Measurements from ENCODE around the gene SARDH. TPM values are rescaled to one million over a fixed set of nuclear protein-coding genes. Genes with fewer than 3 reads are reported as not detected.

SARDH gene
- total RNA-seq, 4 donors from 2014 or later: 0.39 to 2.9 (median 0.59) TPM

DNA sequence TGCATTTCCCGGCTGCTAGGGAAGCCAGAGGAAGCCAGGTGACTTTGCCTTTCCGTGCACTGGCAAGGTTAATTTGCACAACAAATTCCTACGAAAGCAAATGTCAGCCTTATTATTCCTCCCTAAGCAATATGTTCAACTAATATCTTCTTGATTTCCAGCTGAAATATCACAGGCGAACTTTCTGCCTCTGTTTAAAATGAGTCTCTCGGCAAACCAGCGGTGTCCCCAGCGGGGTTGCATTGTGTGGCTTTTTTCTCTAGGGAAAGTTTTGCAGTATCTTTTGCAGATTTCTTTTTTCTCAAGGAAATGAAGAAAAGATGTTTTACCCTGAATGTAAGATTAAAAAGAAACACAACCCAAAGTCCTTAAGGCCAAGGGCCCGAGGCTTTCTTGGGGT, 100.1 kb downstream of the SARDH start:
- in situ Hi-C loops (cut with MboI; ENCODE audit: low sequenced_read_pairs in 4 of 4) (no loop called here), intact Hi-C loops (cut with DNase I; ENCODE audit: low total_unique reads) (no loop called here)
- no peaks in the 10 kb centered on the region for H3K36me3 ChIP-seq
- TF ChIP-seq, protein P1, sequence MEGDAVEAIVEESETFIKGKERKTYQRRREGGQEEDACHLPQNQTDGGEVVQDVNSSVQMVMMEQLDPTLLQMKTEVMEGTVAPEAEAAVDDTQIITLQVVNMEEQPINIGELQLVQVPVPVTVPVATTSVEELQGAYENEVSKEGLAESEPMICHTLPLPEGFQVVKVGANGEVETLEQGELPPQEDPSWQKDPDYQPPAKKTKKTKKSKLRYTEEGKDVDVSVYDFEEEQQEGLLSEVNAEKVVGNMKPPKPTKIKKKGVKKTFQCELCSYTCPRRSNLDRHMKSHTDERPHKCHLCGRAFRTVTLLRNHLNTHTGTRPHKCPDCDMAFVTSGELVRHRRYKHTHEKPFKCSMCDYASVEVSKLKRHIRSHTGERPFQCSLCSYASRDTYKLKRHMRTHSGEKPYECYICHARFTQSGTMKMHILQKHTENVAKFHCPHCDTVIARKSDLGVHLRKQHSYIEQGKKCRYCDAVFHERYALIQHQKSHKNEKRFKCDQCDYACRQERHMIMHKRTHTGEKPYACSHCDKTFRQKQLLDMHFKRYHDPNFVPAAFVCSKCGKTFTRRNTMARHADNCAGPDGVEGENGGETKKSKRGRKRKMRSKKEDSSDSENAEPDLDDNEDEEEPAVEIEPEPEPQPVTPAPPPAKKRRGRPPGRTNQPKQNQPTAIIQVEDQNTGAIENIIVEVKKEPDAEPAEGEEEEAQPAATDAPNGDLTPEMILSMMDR (IDR thresholded peaks at IDR 0.05 in 4 of 5, conservative IDR thresholded peaks at IDR 0.05 in 1 of 5): no peak
- no peak for TF ChIP-seq POLR2A (IDR thresholded peaks at IDR 0.05)
- no peaks in the 10 kb centered on the region for H3K9me3 ChIP-seq
- DNase-seq (no peak), ATAC-seq (no peak)
- no peak overlapping the region for H3K4me3 ChIP-seq
- no peak overlapping the region for H3K27ac ChIP-seq
- H3K4me1 ChIP-seq: no peaks in the 10 kb centered on the region
- peaks cover 4 to 10% (median 7%) of the 10 kb centered on the region in 3 donors for H3K27me3 ChIP-seq

DNA sequence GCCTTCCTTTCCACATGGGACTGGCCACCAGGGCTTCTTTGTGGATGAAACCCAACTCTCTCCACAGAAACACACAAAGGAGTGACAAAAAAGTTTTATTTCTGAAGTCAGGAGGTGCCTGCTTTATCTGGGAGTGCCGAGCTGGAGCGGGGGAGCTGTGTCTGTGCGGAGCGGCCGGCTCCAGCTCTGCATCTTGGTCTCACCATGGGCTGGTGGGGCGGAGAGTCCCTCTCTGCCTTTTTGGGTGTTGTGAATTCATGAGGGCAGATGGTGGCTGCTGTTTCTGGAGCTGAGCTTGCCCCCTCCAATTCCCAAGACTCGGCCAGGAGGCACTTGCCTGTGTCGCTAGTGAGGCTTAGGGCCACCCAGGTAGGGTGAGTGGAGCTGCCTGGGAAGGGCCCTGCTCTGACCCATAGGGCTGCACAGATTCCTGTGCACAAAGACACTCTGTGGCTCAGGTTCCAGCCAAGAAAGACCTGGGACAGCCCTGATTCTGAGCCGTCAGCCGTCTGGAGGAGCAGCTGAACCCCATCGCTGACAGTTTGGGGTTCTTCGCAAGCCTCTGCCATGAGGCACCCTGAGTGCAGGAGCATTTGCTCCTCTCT, 100.6 kb downstream of the SARDH start:
- Histone ChIP-seq H3K4me1 (no peaks in the 10 kb centered on the region), H3K27ac (no peak overlapping the region), H3K4me3 (no peak overlapping the region), H3K36me3 (no peaks in the 10 kb centered on the region), H3K9me3 (no peaks in the 10 kb centered on the region), H3K27me3 (peaks cover 4 to 10% (median 7%) of the 10 kb centered on the region in 3 donors)
- in situ Hi-C loops (cut with MboI; ENCODE audit: low sequenced_read_pairs in 4 of 4): no loop called here
- intact Hi-C loops (cut with DNase I; ENCODE audit: low total_unique reads): no loop called here
- no peak for TF ChIP-seq POLR2A (IDR thresholded peaks at IDR 0.05)
- TF ChIP-seq, protein P1 (IDR thresholded peaks at IDR 0.05 in 4 of 5, conservative IDR thresholded peaks at IDR 0.05 in 1 of 5): no peak
- DNase-seq (no peak), ATAC-seq (no peak)

DNA sequence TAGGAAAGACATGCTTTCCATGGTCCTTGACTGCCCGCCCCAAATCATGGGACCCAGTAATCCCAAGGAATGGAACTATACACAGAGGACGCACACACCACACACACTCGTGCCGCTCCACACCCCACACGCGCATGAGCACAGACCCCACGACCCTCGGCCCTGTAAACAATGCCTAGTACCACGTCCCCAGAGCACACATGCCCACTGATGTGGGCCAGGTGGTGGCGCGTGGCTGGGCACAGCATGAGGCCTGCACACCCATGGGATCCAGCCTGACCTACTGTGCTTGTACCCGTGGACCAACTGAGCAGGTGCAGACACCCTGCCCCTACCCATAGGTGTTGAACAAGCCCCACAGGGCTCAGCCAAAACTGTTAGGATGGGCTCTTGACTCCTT, 101.2 kb downstream of the SARDH start:
- in situ Hi-C loops (cut with MboI; ENCODE audit: low sequenced_read_pairs in 4 of 4) (no loop called here), intact Hi-C loops (cut with DNase I; ENCODE audit: low total_unique reads) (no loop called here)
- DNase-seq (no peak), ATAC-seq (no peak)
- no peaks in the 10 kb centered on the region for H3K36me3 ChIP-seq
- TF ChIP-seq POLR2A (IDR thresholded peaks at IDR 0.05): no peak
- TF ChIP-seq, protein P1 (IDR thresholded peaks at IDR 0.05 in 4 of 5, conservative IDR thresholded peaks at IDR 0.05 in 1 of 5): no peak
- no peak overlapping the region for H3K4me3 ChIP-seq
- no peak overlapping the region for H3K27ac ChIP-seq
- peaks cover 4 to 10% (median 7%) of the 10 kb centered on the region in 3 donors for H3K27me3 ChIP-seq
- H3K9me3 ChIP-seq: no peaks in the 10 kb centered on the region
- no peaks in the 10 kb centered on the region for H3K4me1 ChIP-seq

DNA sequence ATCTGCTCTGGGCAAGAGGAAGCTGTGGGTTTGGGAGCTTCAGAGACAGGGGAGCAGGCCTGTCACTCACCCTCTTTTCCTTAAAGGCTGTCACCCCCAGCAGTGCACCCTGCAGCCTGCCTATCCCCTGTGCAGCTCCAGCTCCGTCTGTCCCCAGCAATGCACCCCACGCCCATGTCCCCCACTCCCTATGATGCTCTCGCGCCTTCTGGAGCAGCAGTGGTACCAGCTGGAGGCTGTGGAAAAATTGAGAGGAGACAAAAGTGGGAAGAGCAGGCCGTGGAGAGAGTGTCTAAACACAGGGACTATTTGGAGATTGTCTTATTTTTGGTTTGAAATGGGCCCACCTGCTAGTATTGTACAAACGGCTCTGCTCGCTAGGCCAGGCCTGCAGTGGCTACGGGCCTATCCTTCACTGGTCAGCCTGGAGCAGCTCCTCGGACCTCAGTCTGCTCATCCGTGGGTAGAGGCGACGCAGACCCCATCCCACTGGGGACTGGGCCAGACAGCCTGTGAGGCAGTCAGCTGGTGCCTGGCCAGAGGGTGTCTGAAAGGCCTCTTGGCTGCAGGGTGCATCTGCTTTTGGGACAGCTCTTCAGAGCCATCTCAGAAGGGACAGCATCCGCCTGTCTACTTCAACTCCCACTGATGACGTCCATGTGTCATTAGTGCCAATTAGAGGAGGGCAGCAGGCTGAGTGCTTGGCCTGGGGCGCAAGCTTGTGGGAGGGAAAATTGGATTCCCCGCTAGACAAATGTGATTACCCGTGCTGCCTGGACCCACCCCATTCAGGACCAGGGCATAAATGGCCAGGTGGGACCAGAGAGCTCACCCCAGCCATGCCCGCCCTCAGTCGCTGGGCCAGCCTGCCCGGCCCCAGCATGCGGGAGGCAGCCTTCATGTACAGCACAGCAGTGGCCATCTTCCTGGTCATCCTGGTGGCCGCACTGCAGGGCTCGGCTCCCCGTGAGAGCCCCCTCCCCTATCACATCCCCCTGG, 102.3 kb downstream of the SARDH start, which contains the start of gene DBH:
Gene DBH (plus strand): TSS at position 831 of the 999 bp plus-strand sequence. CDS start 9 bp downstream, at position 840.
- in situ Hi-C loops (cut with MboI; ENCODE audit: low sequenced_read_pairs in 4 of 4): no loop called here
- no peak for TF ChIP-seq POLR2A (IDR thresholded peaks at IDR 0.05)
- TF ChIP-seq, protein P1 (IDR thresholded peaks at IDR 0.05 in 4 of 5, conservative IDR thresholded peaks at IDR 0.05 in 1 of 5): no peak

More for the DNA sequence above, 102.3 kb downstream of the SARDH start, which contains the start of gene DBH:
- no peak for ATAC-seq
- Histone ChIP-seq H3K9me3 (no peaks in the 10 kb centered on the region), H3K27ac (no peak within 1 kb of the TSS), H3K4me3 (no peak within 1 kb of the TSS), H3K36me3 (no peaks in the 10 kb centered on the region), H3K27me3 (peaks cover 7 to 10% (median 9%) of the 10 kb centered on the region in 3 donors), H3K4me1 (no peaks in the 10 kb centered on the region)
- intact Hi-C loops (cut with DNase I; ENCODE audit: low total_unique reads): no loop called here
- DNase-seq: no peak
